Peyer's patch (tissue), 4 donors: ENCODE results near the gene SNX4.

Source experiments
- POLR2A ChIP-seq, 2 donors: fragments of 450-650 bp; IDR thresholded peaks; one replicate each; pipeline ENCODE4 v1.5.1; 2017; ENCODE audit warnings: antibody characterized with exemption in 2 of 2, mild to moderate bottlenecking in 2 of 2, moderate library complexity in 2 of 2
- TF ChIP-seq, protein P1 (sequence below), 6 experiments: fragments of 450-650 bp in 4 of 6; fragments of 200-600 bp in 2 of 6; sonication (generic) in 1 of 6; IDR thresholded peaks; one replicate each; pipeline ENCODE4 v1.5.1; 2017 to 2019; ENCODE audit warnings: antibody characterized with exemption in 6 of 6, mild to moderate bottlenecking in 3 of 6, moderate library complexity in 1 of 6

- TF ChIP-seq, protein P1, sequence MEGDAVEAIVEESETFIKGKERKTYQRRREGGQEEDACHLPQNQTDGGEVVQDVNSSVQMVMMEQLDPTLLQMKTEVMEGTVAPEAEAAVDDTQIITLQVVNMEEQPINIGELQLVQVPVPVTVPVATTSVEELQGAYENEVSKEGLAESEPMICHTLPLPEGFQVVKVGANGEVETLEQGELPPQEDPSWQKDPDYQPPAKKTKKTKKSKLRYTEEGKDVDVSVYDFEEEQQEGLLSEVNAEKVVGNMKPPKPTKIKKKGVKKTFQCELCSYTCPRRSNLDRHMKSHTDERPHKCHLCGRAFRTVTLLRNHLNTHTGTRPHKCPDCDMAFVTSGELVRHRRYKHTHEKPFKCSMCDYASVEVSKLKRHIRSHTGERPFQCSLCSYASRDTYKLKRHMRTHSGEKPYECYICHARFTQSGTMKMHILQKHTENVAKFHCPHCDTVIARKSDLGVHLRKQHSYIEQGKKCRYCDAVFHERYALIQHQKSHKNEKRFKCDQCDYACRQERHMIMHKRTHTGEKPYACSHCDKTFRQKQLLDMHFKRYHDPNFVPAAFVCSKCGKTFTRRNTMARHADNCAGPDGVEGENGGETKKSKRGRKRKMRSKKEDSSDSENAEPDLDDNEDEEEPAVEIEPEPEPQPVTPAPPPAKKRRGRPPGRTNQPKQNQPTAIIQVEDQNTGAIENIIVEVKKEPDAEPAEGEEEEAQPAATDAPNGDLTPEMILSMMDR (IDR thresholded peaks at IDR 0.05): no peak
- TF ChIP-seq POLR2A (IDR thresholded peaks at IDR 0.05): no peak
Observed at GRCh38 chr3:125479091-125479490, 40.9 kb downstream of the SNX4 start.
